ENCODE results near the gene NRXN2.

DNA sequence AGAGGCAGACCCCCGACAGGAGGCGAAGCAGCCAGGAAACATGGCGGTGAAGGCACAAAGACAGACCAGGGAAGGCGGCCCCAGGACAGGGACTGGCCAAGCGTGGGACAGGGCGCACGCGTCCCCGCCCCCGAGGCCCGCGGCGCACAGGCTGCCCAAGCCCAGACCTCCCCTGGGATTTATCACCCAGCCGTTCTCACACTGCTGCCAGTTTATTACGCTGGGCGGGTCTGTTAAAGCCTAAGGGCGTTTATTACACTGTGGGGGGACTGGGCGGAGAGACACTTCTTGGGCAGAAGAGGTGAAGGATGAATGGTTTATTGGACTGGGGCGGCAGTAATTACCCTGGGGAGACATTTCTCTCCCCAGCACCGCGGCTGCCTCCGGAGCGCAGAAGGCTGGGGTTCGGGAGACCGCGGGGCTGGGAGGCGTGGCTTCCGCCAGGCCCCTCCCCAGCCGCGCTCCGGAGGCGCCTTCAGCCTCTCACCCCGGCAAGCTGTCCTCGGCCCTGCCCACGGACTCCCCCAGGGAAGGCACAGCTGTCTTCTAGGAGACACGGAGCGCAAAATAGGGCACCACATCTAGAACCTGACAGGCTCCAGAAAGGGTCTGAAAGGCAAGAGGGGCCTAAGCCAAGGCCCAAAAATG, 84.9 kb downstream of the NRXN2 start:
- TF ChIP-seq, protein P1, sequence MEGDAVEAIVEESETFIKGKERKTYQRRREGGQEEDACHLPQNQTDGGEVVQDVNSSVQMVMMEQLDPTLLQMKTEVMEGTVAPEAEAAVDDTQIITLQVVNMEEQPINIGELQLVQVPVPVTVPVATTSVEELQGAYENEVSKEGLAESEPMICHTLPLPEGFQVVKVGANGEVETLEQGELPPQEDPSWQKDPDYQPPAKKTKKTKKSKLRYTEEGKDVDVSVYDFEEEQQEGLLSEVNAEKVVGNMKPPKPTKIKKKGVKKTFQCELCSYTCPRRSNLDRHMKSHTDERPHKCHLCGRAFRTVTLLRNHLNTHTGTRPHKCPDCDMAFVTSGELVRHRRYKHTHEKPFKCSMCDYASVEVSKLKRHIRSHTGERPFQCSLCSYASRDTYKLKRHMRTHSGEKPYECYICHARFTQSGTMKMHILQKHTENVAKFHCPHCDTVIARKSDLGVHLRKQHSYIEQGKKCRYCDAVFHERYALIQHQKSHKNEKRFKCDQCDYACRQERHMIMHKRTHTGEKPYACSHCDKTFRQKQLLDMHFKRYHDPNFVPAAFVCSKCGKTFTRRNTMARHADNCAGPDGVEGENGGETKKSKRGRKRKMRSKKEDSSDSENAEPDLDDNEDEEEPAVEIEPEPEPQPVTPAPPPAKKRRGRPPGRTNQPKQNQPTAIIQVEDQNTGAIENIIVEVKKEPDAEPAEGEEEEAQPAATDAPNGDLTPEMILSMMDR (conservative IDR thresholded peaks at IDR 0.05; ENCODE audit: low read length): no peak
- no peak for TF ChIP-seq EZH2phosphoT487 (IDR thresholded peaks at IDR 0.05; ENCODE audit: borderline replicate concordance)

All from Loucy (cell line).